Calu3 (cell line): ENCODE measurements around the gene LRRC59. TPM values are rescaled to one million over a fixed set of nuclear protein-coding genes. Genes with fewer than 3 reads are reported as not detected.

ENCODE experiments used
- BruUV-seq: library from RNA; stranded (reverse); fragments of 400-500 nt; replicated peaks from 2 replicates; lab custom pipeline; 2021; lab: Mats Ljungman, UMichigan
- CTCF ChIA-PET: fragments of 300-600 bp; sonication (Branson Sonifier 250); formaldehyde crosslinking; loops from one replicate; lab custom pipeline; 2022; ENCODE audit warnings: antibody characterized with exemption; lab: Charles Lee
- DNase-seq: peaks from one replicate; pipeline ENCODE4 v3.0.0; 2022
- H3K27ac Mint-ChIP-seq: one replicate; pipeline ENCODE4 v1.8.0; 2022; ENCODE audit warnings: mixed read lengths; ENCODE audit not compliant: unreplicated experiment
- H3K27me3 Mint-ChIP-seq: one replicate; pipeline ENCODE4 v1.8.0; 2022; ENCODE audit warnings: mixed read lengths; ENCODE audit not compliant: unreplicated experiment
- H3K36me3 Mint-ChIP-seq: one replicate; pipeline ENCODE4 v1.8.0; 2022; ENCODE audit warnings: mild to moderate bottlenecking, moderate library complexity, mixed read lengths; ENCODE audit not compliant: insufficient read depth, unreplicated experiment
- H3K4me1 Mint-ChIP-seq: one replicate; pipeline ENCODE4 v1.8.0; 2022; ENCODE audit warnings: mild to moderate bottlenecking, low read depth, mixed read lengths; ENCODE audit not compliant: unreplicated experiment
- H3K4me3 Mint-ChIP-seq: one replicate; pipeline ENCODE4 v1.8.0; 2022; ENCODE audit warnings: mild to moderate bottlenecking, low read depth, moderate library complexity, mixed read lengths; ENCODE audit not compliant: unreplicated experiment
- H3K9me3 Mint-ChIP-seq: one replicate; pipeline ENCODE4 v1.8.0; 2022; ENCODE audit warnings: low read depth, mixed read lengths; ENCODE audit not compliant: unreplicated experiment
- intact Hi-C: fragments of 100-400 bp; cut with micrococcal nuclease; formaldehyde crosslinking; loops from one replicate; pipeline ENCODE4 v1.10.0; 2022; ENCODE audit not compliant: unreplicated experiment
- total RNA-seq: library from RNA; stranded (reverse); gene quantifications from 2 replicates; pipeline ENCODE4 v1.2.3, GENCODE V29; 2022
- TF ChIP-seq, protein P1 (sequence below): fragments of 200-600 bp; IDR thresholded peaks from one replicate; pipeline ENCODE4 v1.8.0; 2022; ENCODE audit warnings: antibody characterized with exemption; ENCODE audit not compliant: unreplicated experiment

LRRC59 gene
- total RNA-seq, 1 experiment from 2014 or later: 212 TPM

DNA sequence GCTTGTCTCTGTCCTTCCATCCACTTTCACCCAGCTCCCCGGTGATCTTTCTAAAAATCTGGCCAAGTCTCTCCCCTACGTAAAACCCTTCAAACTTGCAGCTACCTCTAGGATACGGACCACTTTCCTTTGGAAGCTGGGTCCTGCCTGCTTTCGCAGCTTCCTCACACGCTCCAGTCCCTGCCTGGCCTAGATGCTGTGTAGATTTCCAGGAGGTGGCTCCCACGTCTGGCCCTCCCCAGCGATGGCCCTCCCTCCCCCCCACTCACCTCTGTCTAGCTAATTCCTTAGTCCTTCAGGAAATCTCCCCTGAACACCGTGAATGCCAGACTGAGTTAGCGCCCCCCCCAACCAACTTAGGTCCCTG is 579 bp upstream of the LRRC59 start:
- Mint-ChIP-seq H3K9me3 (no peaks in the 10 kb centered on the region), H3K27me3 (no peaks in the 10 kb centered on the region), H3K27ac (peak overlapping the region; percentile 86), H3K36me3 (peaks cover 52% of the 10 kb centered on the region), H3K4me1 (peaks cover 43% of the 10 kb centered on the region), H3K4me3 (peak overlapping the region; percentile 87)
- CTCF ChIA-PET: interaction anchor here (0.6 to 4.0 kb wide), 21 partner anchors 7 to 756 kb away, joined by 3 to 36 read pairs (median 7); partner anchors contain the start of genes ACSF2, NME1, RSAD1 and XYLT2
- TF ChIP-seq, protein P1, sequence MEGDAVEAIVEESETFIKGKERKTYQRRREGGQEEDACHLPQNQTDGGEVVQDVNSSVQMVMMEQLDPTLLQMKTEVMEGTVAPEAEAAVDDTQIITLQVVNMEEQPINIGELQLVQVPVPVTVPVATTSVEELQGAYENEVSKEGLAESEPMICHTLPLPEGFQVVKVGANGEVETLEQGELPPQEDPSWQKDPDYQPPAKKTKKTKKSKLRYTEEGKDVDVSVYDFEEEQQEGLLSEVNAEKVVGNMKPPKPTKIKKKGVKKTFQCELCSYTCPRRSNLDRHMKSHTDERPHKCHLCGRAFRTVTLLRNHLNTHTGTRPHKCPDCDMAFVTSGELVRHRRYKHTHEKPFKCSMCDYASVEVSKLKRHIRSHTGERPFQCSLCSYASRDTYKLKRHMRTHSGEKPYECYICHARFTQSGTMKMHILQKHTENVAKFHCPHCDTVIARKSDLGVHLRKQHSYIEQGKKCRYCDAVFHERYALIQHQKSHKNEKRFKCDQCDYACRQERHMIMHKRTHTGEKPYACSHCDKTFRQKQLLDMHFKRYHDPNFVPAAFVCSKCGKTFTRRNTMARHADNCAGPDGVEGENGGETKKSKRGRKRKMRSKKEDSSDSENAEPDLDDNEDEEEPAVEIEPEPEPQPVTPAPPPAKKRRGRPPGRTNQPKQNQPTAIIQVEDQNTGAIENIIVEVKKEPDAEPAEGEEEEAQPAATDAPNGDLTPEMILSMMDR: no peak
- no peak for DNase-seq
- intact Hi-C loops: loop anchor here (2.0 to 5.0 kb wide), 2 partner anchors 44 to 81 kb away; partner anchors contain the start of gene RSAD1
- BruUV-seq: no TSS peak

GRCh38 chr17:50396261-50397110 is 837 bp downstream of the LRRC59 start:
- no peaks in the 10 kb centered on the region for H3K27me3 Mint-ChIP-seq

GRCh38 chr17:50394711-50395110 is 2.6 kb downstream of the LRRC59 start:
- Mint-ChIP-seq H3K9me3 (no peaks in the 10 kb centered on the region), H3K27me3 (no peaks in the 10 kb centered on the region), H3K4me1 (peaks cover 47% of the 10 kb centered on the region), H3K27ac (peak overlapping the region; percentile 84), H3K4me3 (peak overlapping the region; percentile 87), H3K36me3 (peaks cover 79% of the 10 kb centered on the region)
- no TSS peak for BruUV-seq
- DNase-seq: no peak
- TF ChIP-seq, protein P1: no peak
- CTCF ChIA-PET: interaction anchor here (0.7 kb wide), 1 partner anchor 77 kb away, joined by 4 read pairs; no protein-coding TSS in a partner anchor
- intact Hi-C loops: loop anchor here (5.0 kb wide), 1 partner anchor 48 kb away; no protein-coding TSS in a partner anchor

More at GRCh38 chr17:50396261-50397110, 837 bp downstream of the LRRC59 start:
- CTCF ChIA-PET: interaction anchor here (0.5 to 4.0 kb wide), 20 partner anchors 8 to 376 kb away, joined by 3 to 36 read pairs (median 8); partner anchors contain the start of genes ACSF2, LUC7L3, RSAD1 and XYLT2
- peak overlapping the region; percentile 87 for H3K4me3 Mint-ChIP-seq
- DNase-seq: peak; percentile 65
- peaks cover 47% of the 10 kb centered on the region for H3K4me1 Mint-ChIP-seq
- H3K27ac Mint-ChIP-seq: peak overlapping the region; percentile 86
- intact Hi-C loops: loop anchor here (1.0 to 5.0 kb wide), 3 partner anchors 31 to 82 kb away; partner anchors contain the start of gene RSAD1
- BruUV-seq: no TSS peak
- H3K9me3 Mint-ChIP-seq: no peaks in the 10 kb centered on the region
- H3K36me3 Mint-ChIP-seq: peaks cover 66% of the 10 kb centered on the region
- TF ChIP-seq, protein P1: no peak

- no peaks in the 10 kb centered on the region for H3K9me3 Mint-ChIP-seq
- intact Hi-C loops: no loop called here
- no TSS peak for BruUV-seq
- peaks cover 89% of the 10 kb centered on the region for H3K36me3 Mint-ChIP-seq
- H3K27ac Mint-ChIP-seq: no peak overlapping the region
- CTCF ChIA-PET: no interaction called here
- DNase-seq: no peak
- H3K27me3 Mint-ChIP-seq: no peaks in the 10 kb centered on the region
- TF ChIP-seq, protein P1: no peak
- H3K4me3 Mint-ChIP-seq: peak overlapping the region; percentile 2
- H3K4me1 Mint-ChIP-seq: peaks cover 47% of the 10 kb centered on the region
These were observed 3.6 kb downstream of the LRRC59 start for GRCh38 chr17:50393700-50394099.
